ENCODE measurements around the gene GSAP. TPM values are rescaled to one million over a fixed set of nuclear protein-coding genes. Genes with fewer than 3 reads are reported as not detected.

GSAP gene
- total RNA-seq, 4 donors from 2014 or later: 43.1 to 65.2 (median 52.4) TPM

GRCh38 chr7:77396894-77397547 lies 19.1 kb downstream of the GSAP start:
- Histone ChIP-seq H3K27me3 (no peaks in the 10 kb centered on the region), H3K4me1 (no peaks in the 10 kb centered on the region), H3K4me3 (replicated peaks in 1 of 3) (no peak overlapping the region), H3K36me3 (no peaks in the 10 kb centered on the region), H3K9me3 (no peaks in the 10 kb centered on the region), H3K27ac (no peak overlapping the region)
- WGBS, 2 donors: 66 to 71% methylated on average over 2 of the region's 2 CpGs
- TF ChIP-seq CTCF (IDR thresholded peaks at IDR 0.05) (no peak), POLR2A (IDR thresholded peaks at IDR 0.05) (no peak)
- DNase-seq: no peak
- intact Hi-C loops (cut with DNase I): no loop called here

GRCh38 chr7:77395626-77396025 lies 20.5 kb downstream of the GSAP start:
- Histone ChIP-seq H3K27ac (no peak overlapping the region), H3K36me3 (no peaks in the 10 kb centered on the region), H3K9me3 (no peaks in the 10 kb centered on the region), H3K4me3 (replicated peaks in 1 of 3) (no peak overlapping the region), H3K27me3 (no peaks in the 10 kb centered on the region), H3K4me1 (no peaks in the 10 kb centered on the region)
- no peak for DNase-seq
- TF ChIP-seq POLR2A (IDR thresholded peaks at IDR 0.05): no peak
- no peak for TF ChIP-seq CTCF (IDR thresholded peaks at IDR 0.05)
- intact Hi-C loops (cut with DNase I): no loop called here
- 81% methylated on average over 1 of the region's 1 CpG for WGBS, 2 donors

GRCh38 chr7:77393954-77394353 lies 22.2 kb downstream of the GSAP start:
- Histone ChIP-seq H3K9me3 (no peaks in the 10 kb centered on the region), H3K4me1 (no peaks in the 10 kb centered on the region), H3K27ac (no peak overlapping the region), H3K36me3 (no peaks in the 10 kb centered on the region), H3K4me3 (replicated peaks in 1 of 3) (no peak overlapping the region), H3K27me3 (no peaks in the 10 kb centered on the region)
- no peak for TF ChIP-seq POLR2A (IDR thresholded peaks at IDR 0.05)
- TF ChIP-seq CTCF (IDR thresholded peaks at IDR 0.05): no peak
- intact Hi-C loops (cut with DNase I): no loop called here
- no peak for DNase-seq
- 96% methylated on average over 6 of the region's 6 CpGs for whole genome bisulfite sequencing, 2 donors

GRCh38 chr7:77393261-77393660 lies 22.9 kb downstream of the GSAP start:
- DNase-seq: no peak
- H3K4me3 ChIP-seq (replicated peaks in 1 of 3): no peak overlapping the region
- H3K4me1 ChIP-seq: peaks cover 2% of the 10 kb centered on the region in 2 donors
- 87 to 91% methylated on average over 5 of the region's 5 CpGs for WGBS, 2 donors
- TF ChIP-seq POLR2A (IDR thresholded peaks at IDR 0.05): no peak
- TF ChIP-seq CTCF (IDR thresholded peaks at IDR 0.05): no peak
- no peaks in the 10 kb centered on the region for H3K36me3 ChIP-seq
- intact Hi-C loops (cut with DNase I): no loop called here
- H3K27ac ChIP-seq: no peak overlapping the region
- H3K9me3 ChIP-seq: no peaks in the 10 kb centered on the region
- H3K27me3 ChIP-seq: no peaks in the 10 kb centered on the region

GRCh38 chr7:77391230-77391629 lies 24.9 kb downstream of the GSAP start:
- TF ChIP-seq CTCF (IDR thresholded peaks at IDR 0.05): no peak
- Histone ChIP-seq H3K27me3 (no peaks in the 10 kb centered on the region), H3K4me1 (peaks cover 8 to 11% of the 10 kb centered on the region in 2 donors), H3K9me3 (no peaks in the 10 kb centered on the region), H3K36me3 (no peaks in the 10 kb centered on the region), H3K27ac (no peak overlapping the region), H3K4me3 (replicated peaks in 1 of 3) (no peak overlapping the region)
- WGBS, 2 donors: 89 to 93% methylated on average over 2 of the region's 2 CpGs
- DNase-seq: no peak
- intact Hi-C loops (cut with DNase I): no loop called here

All from thyroid gland (tissue), 4 donors.